NB4 (cell line): ENCODE results near the gene UMOD.

ENCODE experiments used
- MYC ChIP-seq: IDR thresholded peaks from 2 replicates; pipeline ENCODE4 v1.6.1; 2011; ENCODE audit warnings: low read depth, low read length
- POLR2A ChIP-seq: IDR thresholded peaks from 2 replicates; pipeline ENCODE4 v1.6.1; 2011; ENCODE audit warnings: mild to moderate bottlenecking; ENCODE audit not compliant: insufficient read length; ENCODE audit errors: extremely low read depth
- TF ChIP-seq, protein P1 (sequence below): IDR thresholded peaks from one replicate; pipeline ENCODE4 v1.5.1; 2012; ENCODE audit warnings: low read depth, low read length
- TF ChIP-seq, protein P2 (sequence below): IDR thresholded peaks from 2 replicates; pipeline ENCODE4 v1.6.1; 2011; ENCODE audit warnings: low read depth, low read length

DNA sequence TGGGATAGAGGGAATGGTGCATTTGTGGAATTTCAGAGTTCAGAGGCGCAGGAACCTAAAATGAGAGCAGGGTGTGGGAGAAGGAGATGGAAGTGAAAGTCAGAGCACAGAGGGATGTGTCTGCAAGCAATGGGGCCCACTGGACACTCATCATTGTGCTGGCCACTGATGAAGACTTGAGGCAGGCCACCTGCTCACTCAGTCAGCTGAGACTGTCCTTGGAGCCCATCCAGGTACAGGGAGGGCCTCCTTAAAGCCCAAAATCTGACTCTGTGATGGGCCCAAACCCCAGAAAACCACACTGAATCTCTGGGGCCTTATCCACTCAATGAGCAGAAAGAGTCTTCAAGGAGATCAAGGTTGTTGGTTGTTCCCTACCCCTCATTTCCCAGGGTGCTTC, 30.8 kb downstream of the UMOD start:
- TF ChIP-seq, protein P1, sequence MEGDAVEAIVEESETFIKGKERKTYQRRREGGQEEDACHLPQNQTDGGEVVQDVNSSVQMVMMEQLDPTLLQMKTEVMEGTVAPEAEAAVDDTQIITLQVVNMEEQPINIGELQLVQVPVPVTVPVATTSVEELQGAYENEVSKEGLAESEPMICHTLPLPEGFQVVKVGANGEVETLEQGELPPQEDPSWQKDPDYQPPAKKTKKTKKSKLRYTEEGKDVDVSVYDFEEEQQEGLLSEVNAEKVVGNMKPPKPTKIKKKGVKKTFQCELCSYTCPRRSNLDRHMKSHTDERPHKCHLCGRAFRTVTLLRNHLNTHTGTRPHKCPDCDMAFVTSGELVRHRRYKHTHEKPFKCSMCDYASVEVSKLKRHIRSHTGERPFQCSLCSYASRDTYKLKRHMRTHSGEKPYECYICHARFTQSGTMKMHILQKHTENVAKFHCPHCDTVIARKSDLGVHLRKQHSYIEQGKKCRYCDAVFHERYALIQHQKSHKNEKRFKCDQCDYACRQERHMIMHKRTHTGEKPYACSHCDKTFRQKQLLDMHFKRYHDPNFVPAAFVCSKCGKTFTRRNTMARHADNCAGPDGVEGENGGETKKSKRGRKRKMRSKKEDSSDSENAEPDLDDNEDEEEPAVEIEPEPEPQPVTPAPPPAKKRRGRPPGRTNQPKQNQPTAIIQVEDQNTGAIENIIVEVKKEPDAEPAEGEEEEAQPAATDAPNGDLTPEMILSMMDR = no peak
- TF ChIP-seq, protein P2, sequence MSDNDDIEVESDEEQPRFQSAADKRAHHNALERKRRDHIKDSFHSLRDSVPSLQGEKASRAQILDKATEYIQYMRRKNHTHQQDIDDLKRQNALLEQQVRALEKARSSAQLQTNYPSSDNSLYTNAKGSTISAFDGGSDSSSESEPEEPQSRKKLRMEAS = no peak
- TF ChIP-seq POLR2A = no peak
- TF ChIP-seq MYC = no peak
